Trophoblast cell (in vitro differentiated cells and primary cell): ENCODE data around the gene THAP7.

Experiments
- DNase-seq, 2 donors: peaks; one replicate each; pipeline ENCODE4 v3.0.0-alpha.2; 2016
- H2AFZ ChIP-seq: 2 replicates; pipeline ENCODE4 v1.6.1; 2013; ENCODE audit warnings: low read length, moderate library complexity, mild to moderate bottlenecking; ENCODE audit not compliant: insufficient read depth, poor library complexity
- H2AK5ac ChIP-seq: 2 replicates; pipeline ENCODE4 v1.6.1; 2013; ENCODE audit warnings: mild to moderate bottlenecking, low read length
- H2BK120ac ChIP-seq: 2 replicates; pipeline ENCODE4 v1.6.1; 2013; ENCODE audit warnings: low read length, mild to moderate bottlenecking, moderate library complexity; ENCODE audit not compliant: insufficient read depth, poor library complexity
- H2BK12ac ChIP-seq: 2 replicates; pipeline ENCODE4 v1.6.1; 2013; ENCODE audit warnings: mild to moderate bottlenecking, low read length, moderate library complexity
- H2BK5ac ChIP-seq: 2 replicates; pipeline ENCODE4 v1.6.1; 2013; ENCODE audit warnings: low read length, low read depth, moderate library complexity, mild to moderate bottlenecking; ENCODE audit not compliant: poor library complexity
- H3K14ac ChIP-seq: 2 replicates; pipeline ENCODE4 v1.6.1; 2013; ENCODE audit warnings: mild to moderate bottlenecking, low read length
- H3K18ac ChIP-seq: 2 replicates; pipeline ENCODE4 v1.6.1; 2013; ENCODE audit warnings: mild to moderate bottlenecking, low read length
- H3K23ac ChIP-seq: 2 replicates; pipeline ENCODE4 v1.6.1; 2013; ENCODE audit warnings: low read length
- H3K27ac ChIP-seq: 2 replicates; pipeline ENCODE4 v1.5.1; 2013; ENCODE audit warnings: low read depth, mild to moderate bottlenecking, inconsistent platforms, low read length, moderate library complexity
- H3K27me3 ChIP-seq: 2 replicates; pipeline ENCODE4 v1.6.1; 2013; ENCODE audit warnings: inconsistent platforms, mild to moderate bottlenecking, low read length, moderate library complexity; ENCODE audit not compliant: insufficient read depth
- H3K36me3 ChIP-seq, 2 experiments: 1 replicate in 1 of 2; 2 replicates in 1 of 2; pipeline ENCODE4 v1.6.1; 2013; ENCODE audit warnings: low read length in 2 of 2, mild to moderate bottlenecking in 2 of 2, moderate library complexity in 1 of 2; ENCODE audit not compliant: insufficient read depth in 2 of 2, control insufficient read depth in 1 of 2
- H3K4ac ChIP-seq: 2 replicates; pipeline ENCODE4 v1.6.1; 2013; ENCODE audit warnings: low read depth, mild to moderate bottlenecking, low read length, moderate library complexity
- H3K4me1 ChIP-seq, 2 experiments: 1 replicate in 1 of 2; 2 replicates in 1 of 2; pipeline ENCODE4 v1.6.1; 2013; ENCODE audit warnings: low read length in 2 of 2, mild to moderate bottlenecking in 2 of 2, moderate library complexity in 1 of 2; ENCODE audit not compliant: insufficient read depth in 2 of 2, control insufficient read depth in 1 of 2
- H3K4me2 ChIP-seq: 2 replicates; pipeline ENCODE4 v1.6.1; 2013; ENCODE audit warnings: inconsistent platforms, mild to moderate bottlenecking, low read length, moderate library complexity
- H3K4me3 ChIP-seq: 2 replicates; pipeline ENCODE4 v1.5.1; 2013; ENCODE audit warnings: mild to moderate bottlenecking, low read depth, low read length, inconsistent platforms
- H3K79me1 ChIP-seq: one replicate; pipeline ENCODE4 v1.6.1; 2013; ENCODE audit warnings: low read length
- H3K79me2 ChIP-seq: 2 replicates; pipeline ENCODE4 v1.6.1; 2013; ENCODE audit warnings: low read length, mild to moderate bottlenecking; ENCODE audit not compliant: control insufficient read depth, insufficient read depth, poor library complexity
- H3K9ac ChIP-seq: 2 replicates; pipeline ENCODE4 v1.6.1; 2013; ENCODE audit warnings: mild to moderate bottlenecking, low read length
- H3K9me3 ChIP-seq: 2 replicates; pipeline ENCODE4 v1.6.1; 2013; ENCODE audit warnings: low read depth, mild to moderate bottlenecking, control low read depth, inconsistent platforms, low read length; ENCODE audit not compliant: insufficient read depth
- H4K12ac ChIP-seq: 2 replicates; pipeline ENCODE4 v1.6.1; 2013; ENCODE audit warnings: low read depth, mild to moderate bottlenecking, low read length, moderate library complexity
- H4K8ac ChIP-seq: 2 replicates; pipeline ENCODE4 v1.6.1; 2013; ENCODE audit warnings: low read depth, mild to moderate bottlenecking, low read length, moderate library complexity
- H4K91ac ChIP-seq: one replicate; pipeline ENCODE4 v1.6.1; 2013; ENCODE audit warnings: low read depth, mild to moderate bottlenecking, low read length, moderate library complexity
- WGBS: extraction: QIAGEN DNeasy Blood & Tissue Kit; methylation state at CpG from one replicate; pipeline ENCODE4 v1.1.7; 2013; ENCODE audit warnings: missing lambda C conversion rate; ENCODE audit not compliant: insufficient read length, insufficient coverage; ENCODE audit errors: extremely low coverage; 5-methylcytosine and 5-hydroxymethylcytosine counted together

THAP7 gene

DNA sequence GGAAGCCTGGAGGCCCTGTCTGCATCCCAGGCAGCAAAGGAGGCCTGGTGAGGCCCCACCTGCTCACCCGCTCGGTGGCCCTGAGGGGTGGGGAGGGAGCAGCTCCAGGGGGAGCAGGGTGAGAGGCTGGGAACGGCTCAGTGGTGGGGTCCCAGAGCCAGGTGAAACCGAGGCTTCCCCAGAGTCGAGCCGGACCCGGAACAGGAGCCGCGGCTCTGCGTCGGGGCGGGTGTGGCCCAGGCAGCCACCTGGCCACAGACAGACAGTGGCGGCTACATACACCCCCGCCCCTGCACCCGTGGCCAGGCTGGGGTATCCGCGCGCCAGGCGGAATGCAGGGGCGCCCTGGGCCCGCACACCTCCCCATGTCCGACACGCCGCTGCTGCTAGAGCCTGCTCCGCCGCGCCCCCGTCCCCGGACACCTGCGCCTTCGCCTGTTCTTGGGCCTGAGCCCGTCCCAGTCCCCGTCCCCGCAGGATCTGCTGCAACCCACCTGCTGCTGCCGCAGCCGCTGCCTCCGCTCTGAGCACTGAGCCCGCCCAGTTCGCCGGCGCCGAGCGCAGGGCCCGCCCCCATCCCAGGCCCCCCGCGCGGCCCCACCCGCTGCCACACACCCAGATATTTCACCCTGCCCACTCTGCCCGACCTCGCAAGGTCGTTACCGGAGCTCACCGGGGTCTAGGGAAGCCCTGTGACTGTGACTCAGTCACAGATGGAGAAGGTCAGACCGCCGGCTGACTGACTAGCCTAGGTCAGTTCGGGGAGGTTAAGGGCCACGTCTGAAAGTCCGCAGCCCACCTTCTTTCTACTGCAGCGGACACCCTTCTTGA is 30.3 kb upstream of the THAP7 start, which contains the start of gene SLC7A4:
SLC7A4 (minus strand) TSS at position 525 of the 831 bp plus-strand sequence. CDS start 749 bp downstream, outside the sequence.
- no CpG with 5 or more reads among the region's 59 CpGs for WGBS
- Histone ChIP-seq H3K9ac (no peak within 1 kb of the TSS), H2BK5ac (peak within 1 kb of the TSS; percentile 80), H4K91ac (peak within 1 kb of the TSS; percentile 80), H3K14ac (peak within 1 kb of the TSS; percentile 82), H2AK5ac (peak within 1 kb of the TSS; percentile 80), H3K4me1 (peaks cover 37 to 40% of the 10 kb centered on the region in 2 experiments), H3K18ac (peak within 1 kb of the TSS; percentile 62), H3K79me2 (peaks cover 2% of the 10 kb centered on the region), H4K8ac (peak within 1 kb of the TSS; percentile 52), H3K4ac (peak within 1 kb of the TSS; percentile 53), H2BK120ac (peak within 1 kb of the TSS; percentile 85), H3K27me3 (no peaks in the 10 kb centered on the region), H2AFZ (peak within 1 kb of the TSS; percentile 32), H3K36me3 (no peaks in the 10 kb centered on the region), H4K12ac (no peak within 1 kb of the TSS), H3K27ac (peak within 1 kb of the TSS; percentile 84), H3K4me3 (peak within 1 kb of the TSS; percentile 52), H3K4me2 (peak within 1 kb of the TSS; percentile 83), H2BK12ac (peak within 1 kb of the TSS; percentile 78), H3K23ac (no peak within 1 kb of the TSS), H3K79me1 (peaks cover 20% of the 10 kb centered on the region), H3K9me3 (no peaks in the 10 kb centered on the region)
- DNase-seq: peak in 1 of 2 donors; percentile 18

DNA sequence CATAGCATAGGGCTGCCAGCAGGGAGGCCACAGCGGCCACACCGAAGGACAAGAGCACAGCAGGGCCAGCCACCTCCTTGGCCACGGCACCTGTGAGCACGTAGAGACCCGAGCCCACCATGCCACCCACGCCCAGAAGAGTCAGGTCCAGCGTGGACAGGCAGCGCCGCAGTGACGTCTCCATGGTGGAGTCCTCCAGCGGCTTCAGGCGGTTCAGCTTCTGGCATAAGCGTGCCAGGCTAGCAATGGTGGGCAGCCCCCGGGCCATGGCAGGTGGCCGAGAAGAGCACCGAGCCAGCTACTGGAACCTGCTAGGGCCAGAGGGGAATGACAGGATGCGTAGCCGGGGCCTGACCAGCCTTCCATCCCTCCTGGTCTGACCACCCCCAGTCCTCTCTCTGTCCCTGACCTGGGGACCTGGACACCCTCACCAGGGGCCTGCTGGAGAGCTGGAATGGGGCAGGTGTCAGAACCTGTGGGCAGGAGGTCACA is 29.7 kb upstream of the THAP7 start:
- no peak overlapping the region for H3K14ac ChIP-seq
- peaks cover 18% of the 10 kb centered on the region for H3K79me1 ChIP-seq
- no peak for DNase-seq
- H3K36me3 ChIP-seq: no peaks in the 10 kb centered on the region
- no peak overlapping the region for H3K23ac ChIP-seq
- H3K27ac ChIP-seq: no peak overlapping the region
- H2AK5ac ChIP-seq: no peak overlapping the region
- no peak overlapping the region for H2BK120ac ChIP-seq
- H3K18ac ChIP-seq: no peak overlapping the region
- no peak overlapping the region for H4K12ac ChIP-seq
- WGBS: no CpG with 5 or more reads among the region's 18 CpGs
- H2BK12ac ChIP-seq: no peak overlapping the region
- no peak overlapping the region for H4K91ac ChIP-seq
- no peak overlapping the region for H3K4ac ChIP-seq
- peaks cover 36 to 42% of the 10 kb centered on the region in 2 experiments for H3K4me1 ChIP-seq
- no peak overlapping the region for H4K8ac ChIP-seq
- H3K79me2 ChIP-seq: peaks cover 2% of the 10 kb centered on the region
- H2BK5ac ChIP-seq: no peak overlapping the region
- H3K4me2 ChIP-seq: peak overlapping the region; percentile 83
- no peak overlapping the region for H3K9ac ChIP-seq
- no peaks in the 10 kb centered on the region for H3K27me3 ChIP-seq
- H3K9me3 ChIP-seq: no peaks in the 10 kb centered on the region
- H3K4me3 ChIP-seq: peak overlapping the region; percentile 52
- no peak overlapping the region for H2AFZ ChIP-seq

DNA sequence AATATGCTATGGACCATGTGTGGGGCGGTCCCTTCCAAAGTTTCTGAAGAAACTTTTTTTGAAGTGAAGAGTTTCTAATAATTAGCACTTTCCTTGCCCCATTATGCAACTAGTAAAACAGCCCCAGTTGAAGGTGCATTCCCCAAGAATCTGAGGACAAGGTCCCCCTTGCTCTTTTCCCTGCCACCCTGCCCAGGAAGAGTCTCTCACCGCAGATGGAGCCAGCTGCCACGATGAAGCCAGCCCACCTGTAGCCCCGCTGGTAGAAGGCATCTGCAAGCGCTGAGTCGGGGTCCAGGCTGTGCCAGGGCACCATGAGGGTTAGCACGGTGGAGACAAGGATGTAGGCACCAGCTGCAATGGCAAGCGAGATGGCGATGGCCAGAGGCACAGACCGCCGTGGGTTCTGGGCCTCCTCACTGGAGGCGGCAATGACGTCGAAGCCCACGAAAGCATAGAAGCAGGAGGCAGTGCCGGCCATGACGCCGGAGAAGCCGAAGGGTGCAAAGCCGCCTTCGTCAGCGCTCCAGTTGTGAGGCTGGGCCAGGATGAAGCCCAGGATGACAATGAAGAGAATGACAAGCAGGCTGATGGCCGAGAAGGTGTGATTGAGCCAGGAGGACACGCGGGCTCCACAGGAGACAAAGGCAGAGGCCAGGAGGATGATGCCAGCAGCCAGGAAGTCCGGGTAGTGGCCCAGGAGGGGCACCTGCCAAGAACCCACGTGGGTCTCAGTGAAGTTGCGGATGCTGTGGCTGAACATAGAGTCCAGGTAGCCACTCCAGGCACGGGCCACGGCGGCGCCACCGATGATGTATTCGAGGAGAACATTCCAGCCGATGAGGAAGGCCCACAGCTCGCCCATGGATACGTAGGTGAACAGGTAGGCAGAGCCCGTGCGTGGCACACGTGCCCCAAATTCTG is 29.0 kb upstream of the THAP7 start:
- no peaks in the 10 kb centered on the region for H3K36me3 ChIP-seq
- no peak overlapping the region for H3K23ac ChIP-seq
- no peak overlapping the region for H4K91ac ChIP-seq
- no peak overlapping the region for H3K4me3 ChIP-seq
- H3K9ac ChIP-seq: no peak overlapping the region
- no peak overlapping the region for H4K12ac ChIP-seq
- H3K27ac ChIP-seq: no peak overlapping the region
- no peak for DNase-seq
- H3K4me1 ChIP-seq: peaks cover 36 to 42% of the 10 kb centered on the region in 2 experiments
- no CpG with 5 or more reads among the region's 40 CpGs for WGBS
- H3K79me2 ChIP-seq: peaks cover 2% of the 10 kb centered on the region
- H3K79me1 ChIP-seq: peaks cover 17% of the 10 kb centered on the region
- H3K14ac ChIP-seq: no peak overlapping the region
- H2AFZ ChIP-seq: no peak overlapping the region
- H3K27me3 ChIP-seq: no peaks in the 10 kb centered on the region
- H3K4ac ChIP-seq: peak overlapping the region; percentile 32
- no peak overlapping the region for H2BK120ac ChIP-seq
- H3K9me3 ChIP-seq: no peaks in the 10 kb centered on the region
- no peak overlapping the region for H3K18ac ChIP-seq
- no peak overlapping the region for H3K4me2 ChIP-seq
- no peak overlapping the region for H2BK12ac ChIP-seq
- no peak overlapping the region for H2BK5ac ChIP-seq
- no peak overlapping the region for H4K8ac ChIP-seq
- H2AK5ac ChIP-seq: peak overlapping the region; percentile 21

GRCh38 chr22:21030032-21030431 is 28.1 kb upstream of the THAP7 start:
- peak overlapping the region; percentile 40 for H3K18ac ChIP-seq
- no peak overlapping the region for H3K9ac ChIP-seq
- H2BK5ac ChIP-seq: no peak overlapping the region
- no peak overlapping the region for H4K91ac ChIP-seq
- H2AFZ ChIP-seq: no peak overlapping the region
- H3K27me3 ChIP-seq: no peaks in the 10 kb centered on the region
- H3K9me3 ChIP-seq: no peaks in the 10 kb centered on the region
- H4K8ac ChIP-seq: no peak overlapping the region
- H4K12ac ChIP-seq: no peak overlapping the region
- no peak overlapping the region for H3K4ac ChIP-seq
- no peak overlapping the region for H3K4me3 ChIP-seq
- no peak overlapping the region for H3K23ac ChIP-seq
- no peaks in the 10 kb centered on the region for H3K36me3 ChIP-seq
- H3K27ac ChIP-seq: no peak overlapping the region
- peaks cover 17% of the 10 kb centered on the region for H3K79me1 ChIP-seq
- no CpG with 5 or more reads among the region's 15 CpGs for WGBS
- no peak overlapping the region for H3K14ac ChIP-seq
- peaks cover 36 to 42% of the 10 kb centered on the region in 2 experiments for H3K4me1 ChIP-seq
- no peak overlapping the region for H2BK12ac ChIP-seq
- H2AK5ac ChIP-seq: peak overlapping the region; percentile 32
- no peak overlapping the region for H3K4me2 ChIP-seq
- H3K79me2 ChIP-seq: peaks cover 2% of the 10 kb centered on the region
- no peak for DNase-seq
- no peak overlapping the region for H2BK120ac ChIP-seq
